Iris pigment epithelial cell (primary cell): ENCODE measurements around the gene SNAPC5.
A peak's percentile ranks its signal among the peaks of the same experiment; 100 is the strongest.
"Not testable (repeated sequence)": the region's sequence is repeated elsewhere in the genome, so short reads cannot be mapped to it uniquely, and the experiment has no call there.

ENCODE experiments used
- DNase-seq: peaks from one replicate; pipeline ENCODE4 v3.0.0-alpha.2; 2011; ENCODE audit warnings: low read depth

Gene SNAPC5, protein sequence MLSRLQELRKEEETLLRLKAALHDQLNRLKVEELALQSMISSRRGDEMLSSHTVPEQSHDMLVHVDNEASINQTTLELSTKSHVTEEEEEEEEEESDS

DNA sequence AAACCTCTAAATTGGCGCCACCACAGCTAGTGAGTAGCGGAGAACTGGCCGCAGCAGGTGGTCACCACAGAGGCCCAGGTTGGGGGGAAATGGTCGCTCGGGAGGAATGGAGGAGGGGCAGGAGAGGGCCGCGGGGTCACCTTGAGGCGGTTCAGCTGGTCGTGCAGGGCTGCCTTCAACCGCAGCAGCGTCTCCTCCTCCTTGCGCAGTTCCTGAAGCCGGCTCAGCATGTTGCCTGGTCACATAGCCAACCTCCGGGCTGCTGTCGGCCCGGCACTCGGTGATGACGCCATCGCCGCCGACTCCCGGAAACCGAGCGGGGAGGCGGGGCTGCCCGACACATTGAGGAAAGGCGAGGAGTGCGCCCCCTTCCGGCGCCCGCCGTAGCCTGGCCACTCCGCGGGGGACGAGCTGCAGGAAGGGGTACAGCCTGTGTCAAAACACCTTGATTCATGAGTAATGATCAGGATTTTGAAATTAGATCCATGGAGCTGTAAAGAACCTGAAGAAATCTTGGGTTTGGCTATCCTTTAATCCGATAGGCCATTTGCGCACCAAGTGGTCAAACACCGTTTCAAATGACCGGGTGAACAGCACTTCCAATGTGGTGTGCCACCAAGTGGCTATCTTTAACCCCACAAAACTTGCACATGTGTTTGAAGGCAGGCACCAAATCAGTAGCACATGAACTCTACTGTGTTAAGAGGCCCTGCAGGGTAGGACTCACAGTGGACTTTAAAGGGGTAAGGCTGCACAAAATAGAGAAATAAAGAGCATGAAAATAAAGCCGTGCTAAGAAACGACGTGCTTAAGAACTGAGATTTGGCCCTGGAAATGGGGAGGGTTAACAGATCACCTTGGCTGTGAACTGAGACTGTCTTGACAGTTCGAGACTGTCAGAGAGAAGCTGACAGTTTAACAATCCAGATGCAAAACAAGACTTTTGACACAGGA, at the start of gene SNAPC5:
TSS of gene SNAPC5 (minus strand) at position 261 of the 954 bp plus-strand sequence. CDS start at position 230, 31 bp downstream.
- DNase-seq = peak; percentile 95

DNA sequence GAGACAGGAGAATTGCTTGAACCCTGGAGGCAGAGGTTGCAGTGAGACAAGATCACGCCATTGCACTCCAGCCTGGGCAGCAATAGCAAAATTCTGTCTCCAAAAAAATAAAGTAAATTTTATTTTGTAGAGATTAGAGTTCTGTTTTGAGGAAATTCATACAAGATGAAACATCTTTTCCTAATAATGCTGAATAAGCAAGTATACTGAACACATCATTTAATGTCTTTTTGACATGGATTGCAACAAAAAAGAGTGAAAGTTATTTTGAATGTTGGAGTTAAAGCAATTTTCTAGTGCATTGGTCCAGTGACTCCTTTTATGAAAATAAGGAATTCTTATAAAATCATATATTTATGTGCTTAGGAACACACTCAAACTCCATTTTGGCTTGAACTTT, 47.7 kb upstream of the SNAPC5 start:
- no peak for DNase-seq

DNA sequence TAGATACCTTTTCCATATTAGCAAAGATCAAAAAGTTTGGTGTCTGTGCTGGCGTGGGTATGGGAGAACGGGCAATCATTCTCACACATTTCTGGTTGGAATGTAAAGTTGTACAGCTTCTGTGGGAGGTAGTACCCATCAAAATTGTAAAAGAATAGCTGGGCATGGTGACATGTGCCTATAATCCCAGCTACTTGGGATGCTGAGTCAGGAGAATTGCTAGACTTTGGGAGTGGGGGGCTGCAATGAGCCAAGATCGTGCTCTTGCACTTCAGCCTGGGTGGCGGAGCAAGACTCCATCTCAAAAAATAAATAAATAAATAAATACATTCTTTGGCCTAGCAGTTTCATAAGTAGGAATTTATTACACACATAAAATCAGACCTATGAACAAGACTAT, 45.3 kb upstream of the SNAPC5 start:
- no peak for DNase-seq

DNA sequence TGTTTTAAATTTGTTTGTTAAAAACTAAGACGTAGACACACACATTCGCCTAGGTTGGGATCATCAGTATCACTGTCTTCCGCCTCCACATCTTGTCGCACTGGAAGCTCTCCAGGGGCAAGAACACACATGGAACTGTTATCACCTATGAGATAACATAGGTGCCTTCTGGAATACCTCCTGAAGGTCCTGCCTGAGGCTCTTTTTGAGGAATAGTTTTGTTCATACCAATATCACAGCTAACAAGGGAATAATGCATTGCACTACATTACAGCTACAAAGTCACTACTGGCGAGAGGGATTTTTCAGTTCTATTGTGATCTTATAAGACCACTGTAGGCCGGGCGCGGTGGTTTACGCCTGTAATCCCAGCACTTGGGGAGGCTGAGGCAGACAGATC, 37.5 kb upstream of the SNAPC5 start:
- DNase-seq = no peak

DNA sequence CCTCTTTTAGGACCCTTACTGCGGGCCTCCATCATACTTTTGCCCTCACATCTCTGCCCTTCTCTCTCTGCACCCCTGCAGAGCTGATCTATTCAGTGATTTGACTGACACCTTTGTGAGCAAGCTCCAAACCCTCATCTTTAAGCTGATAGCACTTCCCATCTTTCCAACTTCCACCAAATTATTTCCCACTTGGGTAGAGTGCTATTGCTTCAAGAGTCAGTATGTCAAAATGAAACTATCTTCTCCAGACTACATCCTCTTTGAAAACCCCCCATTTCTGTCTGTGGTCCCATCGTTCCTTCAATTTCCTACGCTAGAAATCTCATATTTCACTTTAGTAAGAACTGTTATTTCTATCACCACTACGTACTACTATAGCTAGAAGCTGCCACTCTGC, 27.3 kb upstream of the SNAPC5 start:
- no peak for DNase-seq

DNA sequence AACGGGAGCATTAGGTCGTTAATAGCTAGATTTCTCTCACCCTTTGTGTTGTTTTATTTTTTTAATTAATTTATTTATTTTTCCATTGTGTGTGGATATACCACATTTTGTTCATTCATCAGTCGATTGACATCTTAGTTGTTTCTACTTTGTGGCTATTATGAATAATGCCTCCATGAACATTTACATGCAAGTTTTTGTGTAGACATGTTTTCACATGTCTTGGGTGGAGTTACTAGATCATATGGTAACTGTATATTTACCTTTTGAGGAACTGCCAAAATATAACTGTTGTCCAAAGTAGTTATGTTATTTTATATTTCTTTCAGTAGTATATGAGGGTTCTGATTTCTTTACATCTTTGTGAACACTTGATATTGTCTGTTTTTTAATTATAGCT, 26.4 kb upstream of the SNAPC5 start:
- DNase-seq = no peak

DNA sequence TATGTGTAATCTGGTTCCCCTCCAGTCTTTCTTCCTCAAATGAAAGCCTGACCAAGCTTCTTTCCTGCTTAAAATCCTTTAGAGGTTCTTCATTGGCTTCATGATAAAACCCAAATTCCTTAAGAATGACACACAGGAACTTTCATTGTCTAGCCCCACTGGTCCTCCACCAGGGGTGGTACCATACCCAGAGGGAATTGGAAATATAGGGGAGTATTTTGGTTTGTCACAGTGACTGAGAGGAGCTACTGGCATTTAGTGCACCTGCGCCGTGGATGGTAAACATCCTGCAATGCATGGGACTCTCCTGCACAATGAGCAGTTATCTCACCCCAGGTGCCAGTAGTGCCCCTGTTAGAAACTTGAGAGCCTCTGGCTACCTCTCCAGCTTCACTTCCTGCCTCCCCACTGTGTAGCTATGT, 18.4 kb upstream of the SNAPC5 start:
- DNase-seq = no peak

DNA sequence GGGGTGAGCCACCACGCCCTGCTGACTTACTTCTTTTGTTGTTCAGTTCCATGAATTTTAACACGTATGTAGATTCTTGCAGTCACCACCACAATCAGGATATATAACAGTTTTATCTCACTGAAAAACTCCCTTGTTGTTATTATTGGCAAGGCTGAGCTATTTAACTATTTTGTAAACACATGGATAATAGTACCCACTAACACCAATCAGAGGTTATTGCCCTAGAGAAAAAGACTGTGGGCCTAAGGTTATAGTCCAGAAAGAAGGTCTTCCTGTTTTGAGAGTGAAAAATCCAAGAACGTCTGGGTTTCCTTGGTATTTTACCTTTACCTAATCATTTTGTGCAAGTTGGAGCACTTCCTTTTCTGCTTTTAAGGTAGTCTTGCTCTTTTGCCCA, 17.0 kb upstream of the SNAPC5 start:
- DNase-seq = no peak

DNA sequence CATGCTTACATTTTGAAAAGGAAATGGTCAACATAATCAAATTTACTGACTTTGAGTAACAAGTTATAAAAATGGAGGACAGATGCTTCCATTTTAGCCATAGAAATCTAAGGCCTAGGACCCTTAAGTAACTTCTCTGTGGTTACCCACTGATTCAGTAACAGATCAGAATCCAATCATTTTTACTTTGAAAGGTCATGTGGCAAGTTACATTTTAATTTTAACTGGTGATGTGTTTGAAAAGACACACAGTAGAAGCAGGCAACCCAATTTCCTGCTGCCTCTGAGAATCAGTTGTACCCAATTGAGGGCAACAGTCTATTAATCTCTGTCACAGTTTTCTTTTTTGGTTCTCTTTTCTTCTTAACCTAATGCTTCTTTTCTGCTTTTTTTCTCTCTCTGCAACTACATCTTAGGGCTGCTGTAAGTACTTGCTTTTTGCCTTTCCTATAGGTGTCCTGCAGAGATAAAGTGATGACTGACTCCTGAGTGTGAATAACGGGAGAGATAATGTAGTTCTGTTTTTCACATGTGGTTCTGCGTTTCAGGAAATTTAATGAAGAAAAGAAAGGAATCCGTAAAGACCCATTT, 10.8 kb upstream of the SNAPC5 start:
- no peak for DNase-seq

DNA sequence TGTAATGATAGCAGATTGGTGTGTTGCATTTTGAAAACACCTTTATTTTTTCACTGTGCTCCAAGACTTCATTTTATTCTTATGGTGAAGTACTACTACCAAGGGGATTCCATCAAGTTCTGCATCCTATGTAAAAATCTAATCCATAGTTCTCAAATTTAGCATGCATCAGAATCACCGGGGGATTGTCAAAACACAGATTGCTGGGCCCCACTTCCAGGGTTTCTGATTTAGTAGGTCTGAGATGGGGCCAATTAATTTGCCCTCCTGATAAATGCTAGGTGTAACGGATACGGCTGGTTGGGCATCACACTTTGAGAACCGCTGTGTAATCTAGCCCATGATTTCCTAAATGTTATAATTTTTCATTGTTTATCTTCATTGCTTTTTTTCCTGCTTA, 8.3 kb upstream of the SNAPC5 start:
- no peak for DNase-seq

DNA sequence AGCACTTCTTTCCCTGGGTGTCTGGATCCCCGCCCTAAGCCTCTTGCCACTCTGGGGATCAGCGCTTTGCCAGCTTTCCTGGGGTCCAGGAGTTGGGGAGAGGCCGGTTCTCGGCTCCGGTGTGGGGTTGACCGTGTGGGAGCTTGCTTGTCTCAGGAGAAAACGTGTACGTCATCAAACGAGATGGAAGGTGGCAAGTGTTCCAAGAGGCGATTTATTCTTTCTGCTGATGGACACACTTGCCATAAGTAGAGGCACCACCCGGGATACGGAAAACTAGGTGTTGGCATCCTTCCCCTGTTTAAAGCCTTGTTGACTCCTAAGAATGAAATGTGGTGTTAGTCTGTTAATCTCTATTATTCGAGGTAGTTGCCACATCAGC, 7.9 kb upstream of the SNAPC5 start:
- peak; percentile 72 for DNase-seq

DNA sequence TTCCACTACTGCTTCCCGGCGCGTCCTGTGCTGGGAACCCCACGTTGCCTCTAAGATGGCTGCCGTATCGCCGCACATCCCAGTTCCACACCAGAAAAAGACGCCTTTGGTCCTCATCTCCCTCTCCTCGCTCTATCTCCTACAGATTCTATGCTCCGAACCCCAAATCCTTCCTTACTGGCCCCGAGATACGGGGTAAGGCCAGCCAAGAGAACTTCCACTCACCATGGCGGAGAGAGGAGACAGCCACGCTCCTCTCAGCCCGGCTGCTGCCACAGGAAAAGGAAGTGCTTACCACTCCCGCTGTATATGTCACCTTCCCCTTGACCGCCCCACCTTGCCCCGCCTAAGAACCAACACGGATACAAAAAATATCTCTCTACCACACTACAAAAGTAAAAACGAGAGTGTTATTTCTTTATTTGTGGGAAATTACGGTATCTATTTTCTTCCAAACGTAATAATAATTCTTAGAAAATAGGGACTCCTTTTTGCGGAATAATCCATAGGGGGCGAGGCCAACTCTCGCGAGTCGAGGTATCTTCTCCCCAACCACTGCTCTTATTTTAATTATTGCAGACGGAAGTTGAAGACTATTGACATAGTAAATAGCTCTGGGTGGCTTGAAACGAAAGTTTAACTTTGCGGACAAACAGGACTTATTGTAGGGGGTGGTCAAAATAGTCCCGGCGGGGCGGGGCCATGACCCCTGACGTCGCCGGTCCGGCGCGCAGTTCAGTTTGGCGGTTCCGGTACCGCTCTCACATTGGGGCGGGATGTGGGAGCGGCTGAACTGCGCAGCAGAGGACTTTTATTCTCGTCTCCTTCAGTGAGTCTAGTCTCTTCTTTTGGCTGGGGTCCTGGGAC, 7.2 kb upstream of the SNAPC5 start, which contains the start of the genes RPL4 and ZWILCH:
TSS of gene RPL4 (minus strand) at position 293 of the 867 bp plus-strand sequence. CDS start at position 228, 65 bp downstream.
TSS of gene ZWILCH (plus strand) at position 764 of the 867 bp plus-strand sequence. CDS start at position 777, 13 bp downstream.
- peak; percentile 89 for DNase-seq

DNA sequence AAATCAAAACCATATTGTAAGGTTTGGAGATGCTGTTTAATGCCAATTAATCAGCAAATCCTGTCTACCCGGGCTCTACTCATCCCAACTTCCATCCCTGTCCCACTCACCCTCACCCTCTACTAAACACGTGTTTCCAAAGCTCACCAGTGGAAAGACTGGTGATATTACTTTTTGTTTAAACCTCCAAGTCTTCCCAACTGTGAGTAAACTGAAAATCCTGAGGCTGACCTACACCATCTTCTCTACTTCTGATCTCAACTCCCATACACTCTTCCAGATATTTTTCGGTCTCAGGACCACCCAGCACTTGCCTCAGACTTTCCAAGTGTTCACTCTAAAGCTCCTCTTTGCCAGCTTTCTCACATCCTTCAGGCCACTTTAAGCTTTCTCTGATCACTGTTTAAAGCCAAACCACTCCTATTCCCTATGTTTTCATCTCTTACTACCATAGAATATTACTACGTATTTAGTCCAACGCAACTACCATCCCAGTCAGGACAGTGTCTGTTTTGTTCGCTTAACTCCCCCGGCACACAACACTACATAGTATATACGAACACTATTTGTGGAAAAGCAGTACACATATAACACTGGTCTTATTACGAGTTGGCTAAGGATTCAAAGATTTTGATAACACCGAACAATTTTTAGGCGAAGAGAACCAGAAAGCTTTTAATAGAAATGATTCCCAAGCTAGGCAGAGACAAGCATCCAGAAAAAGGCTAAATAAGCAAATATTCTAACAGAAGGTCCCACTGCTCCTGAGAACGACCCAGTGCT, 6.4 kb upstream of the SNAPC5 start:
- DNase-seq = no peak

DNA sequence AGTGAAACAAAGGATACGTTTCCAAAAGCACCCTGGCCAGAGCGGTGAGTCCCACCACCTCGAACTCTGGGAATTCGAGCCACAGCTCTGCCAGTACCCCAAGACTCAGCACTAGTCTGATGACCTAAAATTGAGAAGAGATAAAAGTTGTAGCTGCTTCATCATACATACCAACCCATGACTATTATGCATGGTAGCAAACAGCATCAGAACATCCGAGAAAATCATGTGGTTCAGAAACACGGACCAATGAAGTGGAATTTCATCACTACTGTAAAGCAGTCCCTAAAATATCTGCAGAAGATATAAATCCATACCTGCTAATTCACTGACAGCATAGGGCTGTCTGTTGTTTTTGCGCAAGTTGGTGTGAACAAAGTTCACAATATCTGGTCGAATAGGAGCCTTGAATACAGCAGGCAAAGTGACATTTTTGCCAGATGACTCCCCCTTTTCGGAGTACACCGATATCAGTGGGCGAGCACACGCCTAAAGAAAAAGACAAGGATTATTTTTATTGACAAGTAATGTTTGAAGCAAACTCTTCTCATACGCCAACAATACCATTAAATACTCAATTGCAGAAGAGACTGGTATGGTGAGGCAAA, 5.6 kb upstream of the SNAPC5 start:
- DNase-seq = peak; percentile 71

DNA sequence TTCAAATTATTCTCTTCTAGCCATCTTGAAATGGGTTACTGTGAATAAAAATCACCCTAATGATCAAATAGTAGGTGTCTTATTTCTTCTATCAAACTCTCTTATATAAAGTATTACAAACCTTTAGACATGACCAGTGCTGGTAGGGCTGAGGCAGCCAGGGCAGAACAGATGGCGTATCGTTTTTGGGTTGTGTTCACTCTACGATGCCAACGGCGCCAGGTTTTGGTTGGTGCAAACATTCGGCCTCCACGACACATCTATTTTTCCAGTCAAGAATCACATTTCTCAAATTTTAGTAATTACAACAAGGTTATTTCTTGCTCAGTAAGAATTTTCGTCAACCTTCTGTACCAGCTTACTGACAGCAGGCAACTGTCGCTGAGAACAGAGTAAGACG, 4.9 kb upstream of the SNAPC5 start:
- DNase-seq = no peak

DNA sequence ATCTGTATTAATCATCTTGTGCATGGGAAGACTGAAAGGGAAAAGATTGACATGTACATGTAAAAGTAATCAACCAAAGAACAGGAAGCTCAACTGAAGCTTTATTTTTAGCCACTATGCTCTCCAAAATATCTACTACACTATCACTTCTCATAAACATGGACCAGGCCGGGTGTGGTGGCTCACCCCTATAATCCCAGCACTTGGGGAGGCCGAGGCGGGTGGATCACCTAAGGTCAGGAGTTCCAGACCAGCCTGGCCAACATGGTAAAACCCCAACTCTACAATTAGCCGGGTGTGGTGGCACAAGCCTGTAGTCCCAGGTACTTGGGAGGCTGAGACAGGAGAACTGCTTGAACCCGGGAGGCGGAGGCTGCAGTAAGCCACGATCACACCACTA, 2.8 kb upstream of the SNAPC5 start:
- DNase-seq = not testable (repeated sequence)

DNA sequence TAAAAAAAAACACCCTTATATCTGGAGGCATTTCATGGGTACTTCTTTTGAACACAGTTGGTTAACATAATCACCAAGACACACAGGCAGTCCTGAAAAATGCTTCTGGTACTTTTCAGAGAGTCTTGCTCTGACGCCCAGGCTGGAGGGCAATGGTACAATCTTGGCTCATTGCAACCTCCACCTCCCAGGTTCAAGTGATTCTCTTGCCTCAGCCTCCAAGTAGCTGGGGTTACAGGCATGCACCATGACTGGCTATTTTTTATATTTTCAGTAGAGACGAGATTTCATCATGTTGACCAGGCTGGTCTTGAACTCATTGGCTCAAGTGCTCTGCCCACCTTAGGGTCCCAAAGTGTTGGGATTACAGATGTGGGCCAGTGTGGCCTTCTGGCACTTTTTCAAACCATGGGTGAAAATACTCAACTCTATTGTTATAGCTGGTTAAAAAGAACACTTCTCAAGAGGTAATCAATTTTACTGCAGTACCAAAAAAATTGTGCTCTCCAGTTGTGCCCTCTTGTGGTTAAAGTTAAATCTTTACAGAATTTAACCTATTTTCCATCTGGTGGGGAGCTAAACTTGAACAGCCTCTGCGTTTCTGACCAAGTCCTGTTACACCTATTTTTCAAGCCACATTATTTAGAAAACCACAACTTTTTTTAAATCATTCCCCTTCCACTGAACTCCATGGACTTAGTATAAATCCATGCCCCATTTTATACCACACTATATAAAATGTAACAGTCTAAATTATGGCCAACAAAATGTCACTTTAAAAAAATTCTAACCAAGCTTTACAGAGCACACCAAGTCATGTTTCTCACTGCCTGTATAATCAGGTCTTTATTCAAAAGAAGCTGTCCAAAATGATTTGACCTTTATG, 1.2 kb upstream of the SNAPC5 start:
- DNase-seq = no peak

DNA sequence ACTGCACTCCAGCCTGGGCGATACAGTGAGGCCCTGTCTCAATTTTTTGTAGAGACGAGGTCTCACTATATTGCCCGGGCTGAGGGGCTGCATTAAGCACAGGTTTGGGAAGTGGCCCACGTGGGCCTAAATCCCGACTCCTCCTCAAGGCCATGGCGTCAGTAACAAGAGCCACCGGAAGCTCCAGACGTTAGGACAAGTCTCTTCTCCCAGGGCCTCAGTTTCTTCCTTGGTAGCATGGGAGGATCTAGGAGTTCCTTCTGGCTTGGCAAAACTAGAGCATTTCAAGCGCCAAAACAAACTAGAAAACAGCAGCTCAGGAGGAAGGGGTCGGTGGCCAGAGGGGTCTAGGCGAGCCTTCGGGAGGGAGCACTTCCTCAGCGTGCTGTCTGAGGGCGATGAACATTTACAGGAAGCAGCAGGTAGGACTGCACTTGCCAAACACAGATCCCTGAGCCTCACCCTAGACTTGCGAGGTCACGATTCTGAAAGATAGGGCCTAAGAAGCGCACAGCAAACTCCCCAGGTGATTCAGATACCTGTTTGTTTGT, 536 bp downstream of the SNAPC5 start:
- no peak for DNase-seq

DNA sequence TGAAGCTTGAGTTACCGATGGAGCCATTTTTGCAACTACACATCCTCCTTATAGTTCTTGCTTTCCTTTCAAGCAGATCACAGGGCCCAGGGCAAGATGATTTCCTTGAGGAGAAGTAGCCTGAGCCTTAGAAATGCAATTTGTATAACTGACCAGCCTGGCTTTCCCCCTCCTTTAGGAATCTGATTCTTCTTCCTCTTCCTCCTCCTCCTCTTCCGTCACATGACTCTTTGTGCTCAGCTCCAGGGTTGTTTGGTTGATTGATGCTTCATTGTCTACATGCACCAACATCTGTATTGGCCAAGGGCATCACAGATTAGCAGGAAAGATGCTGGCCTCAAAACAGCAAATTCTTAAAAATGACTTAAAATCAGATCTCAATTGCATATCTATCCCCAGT, 3.3 kb downstream of the SNAPC5 start:
- no peak for DNase-seq
